Panc1 (cell line): ENCODE measurements around the gene PLK3.

Source experiments
- POLR2AphosphoS5 ChIP-seq: IDR thresholded peaks from 2 replicates; pipeline ENCODE4 v1.6.1; 2012; ENCODE audit warnings: mild to moderate bottlenecking, low read depth, low read length, moderate library complexity
- SIN3A ChIP-seq: IDR thresholded peaks from 2 replicates; pipeline ENCODE4 v1.6.1; 2012; ENCODE audit warnings: low read depth, mild to moderate bottlenecking, low read length, moderate library complexity, borderline replicate concordance; ENCODE audit not compliant: insufficient read depth
- TCF7L2 ChIP-seq: IDR thresholded peaks from 2 replicates; pipeline ENCODE4 v1.6.1; 2011; ENCODE audit warnings: mild to moderate bottlenecking, low read depth, low read length, inconsistent platforms
- TF ChIP-seq, protein P1 (sequence below): fragments of 450-650 bp; IDR thresholded peaks from 2 replicates; pipeline ENCODE4 v1.5.1; 2017; ENCODE audit warnings: mild to moderate bottlenecking
- TF ChIP-seq, protein P2 (sequence below), 2 experiments: IDR thresholded peaks; 2 replicates each; pipeline ENCODE4 v1.6.1; 2011 to 2012; ENCODE audit warnings: low read depth in 2 of 2, control low read depth in 1 of 2, low read length in 1 of 2, mild to moderate bottlenecking in 1 of 2, moderate library complexity in 1 of 2; ENCODE audit not compliant: insufficient read depth in 1 of 2

DNA sequence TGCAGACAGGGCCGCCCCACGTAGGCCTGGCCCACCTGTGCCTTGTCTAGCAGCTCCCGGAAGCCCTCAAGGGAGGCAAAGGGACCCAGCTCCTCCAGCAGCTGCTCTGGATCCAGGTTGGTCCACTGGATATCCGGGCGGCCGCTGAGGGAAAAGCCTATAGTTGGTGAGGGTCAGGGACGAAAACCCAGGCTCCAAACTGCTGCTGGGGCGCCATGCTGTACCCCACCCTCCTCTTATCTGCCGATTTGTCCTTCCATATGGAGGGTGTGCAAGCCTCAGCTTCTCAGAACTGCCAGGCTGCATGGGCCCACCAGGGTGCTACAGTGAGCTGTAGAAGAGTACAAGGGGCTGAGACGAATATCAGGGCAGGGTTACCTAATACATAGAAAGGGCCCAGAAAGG lies 30.7 kb downstream of the PLK3 start:
- TF ChIP-seq, protein P1, sequence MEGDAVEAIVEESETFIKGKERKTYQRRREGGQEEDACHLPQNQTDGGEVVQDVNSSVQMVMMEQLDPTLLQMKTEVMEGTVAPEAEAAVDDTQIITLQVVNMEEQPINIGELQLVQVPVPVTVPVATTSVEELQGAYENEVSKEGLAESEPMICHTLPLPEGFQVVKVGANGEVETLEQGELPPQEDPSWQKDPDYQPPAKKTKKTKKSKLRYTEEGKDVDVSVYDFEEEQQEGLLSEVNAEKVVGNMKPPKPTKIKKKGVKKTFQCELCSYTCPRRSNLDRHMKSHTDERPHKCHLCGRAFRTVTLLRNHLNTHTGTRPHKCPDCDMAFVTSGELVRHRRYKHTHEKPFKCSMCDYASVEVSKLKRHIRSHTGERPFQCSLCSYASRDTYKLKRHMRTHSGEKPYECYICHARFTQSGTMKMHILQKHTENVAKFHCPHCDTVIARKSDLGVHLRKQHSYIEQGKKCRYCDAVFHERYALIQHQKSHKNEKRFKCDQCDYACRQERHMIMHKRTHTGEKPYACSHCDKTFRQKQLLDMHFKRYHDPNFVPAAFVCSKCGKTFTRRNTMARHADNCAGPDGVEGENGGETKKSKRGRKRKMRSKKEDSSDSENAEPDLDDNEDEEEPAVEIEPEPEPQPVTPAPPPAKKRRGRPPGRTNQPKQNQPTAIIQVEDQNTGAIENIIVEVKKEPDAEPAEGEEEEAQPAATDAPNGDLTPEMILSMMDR, result no peak
- TF ChIP-seq, protein P2, sequence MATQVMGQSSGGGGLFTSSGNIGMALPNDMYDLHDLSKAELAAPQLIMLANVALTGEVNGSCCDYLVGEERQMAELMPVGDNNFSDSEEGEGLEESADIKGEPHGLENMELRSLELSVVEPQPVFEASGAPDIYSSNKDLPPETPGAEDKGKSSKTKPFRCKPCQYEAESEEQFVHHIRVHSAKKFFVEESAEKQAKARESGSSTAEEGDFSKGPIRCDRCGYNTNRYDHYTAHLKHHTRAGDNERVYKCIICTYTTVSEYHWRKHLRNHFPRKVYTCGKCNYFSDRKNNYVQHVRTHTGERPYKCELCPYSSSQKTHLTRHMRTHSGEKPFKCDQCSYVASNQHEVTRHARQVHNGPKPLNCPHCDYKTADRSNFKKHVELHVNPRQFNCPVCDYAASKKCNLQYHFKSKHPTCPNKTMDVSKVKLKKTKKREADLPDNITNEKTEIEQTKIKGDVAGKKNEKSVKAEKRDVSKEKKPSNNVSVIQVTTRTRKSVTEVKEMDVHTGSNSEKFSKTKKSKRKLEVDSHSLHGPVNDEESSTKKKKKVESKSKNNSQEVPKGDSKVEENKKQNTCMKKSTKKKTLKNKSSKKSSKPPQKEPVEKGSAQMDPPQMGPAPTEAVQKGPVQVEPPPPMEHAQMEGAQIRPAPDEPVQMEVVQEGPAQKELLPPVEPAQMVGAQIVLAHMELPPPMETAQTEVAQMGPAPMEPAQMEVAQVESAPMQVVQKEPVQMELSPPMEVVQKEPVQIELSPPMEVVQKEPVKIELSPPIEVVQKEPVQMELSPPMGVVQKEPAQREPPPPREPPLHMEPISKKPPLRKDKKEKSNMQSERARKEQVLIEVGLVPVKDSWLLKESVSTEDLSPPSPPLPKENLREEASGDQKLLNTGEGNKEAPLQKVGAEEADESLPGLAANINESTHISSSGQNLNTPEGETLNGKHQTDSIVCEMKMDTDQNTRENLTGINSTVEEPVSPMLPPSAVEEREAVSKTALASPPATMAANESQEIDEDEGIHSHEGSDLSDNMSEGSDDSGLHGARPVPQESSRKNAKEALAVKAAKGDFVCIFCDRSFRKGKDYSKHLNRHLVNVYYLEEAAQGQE (IDR thresholded peaks at IDR 0.05; ENCODE audit: insufficient read depth in 1 of 2, low read depth in 2 of 2, low read length in 1 of 2), result no peak
- no peak for TF ChIP-seq TCF7L2
- TF ChIP-seq POLR2AphosphoS5, result no peak
- TF ChIP-seq SIN3A, result no peak
